ENCODE results near the gene MRI1. TPM values are rescaled to one million over a fixed set of nuclear protein-coding genes. Genes with fewer than 3 reads are reported as not detected.
A peak's percentile ranks its signal among the peaks of the same experiment; 100 is the strongest.
"Not testable (repeated sequence)": the region's sequence is repeated elsewhere in the genome, so short reads cannot be mapped to it uniquely, and the experiment has no call there.

Gene MRI1
- total RNA-seq, 1 donor from 2014 or later, result 46.7 TPM

- Mint-ChIP-seq H3K27me3 (no peaks in the 10 kb centered on the region), H3K4me1 (peaks cover 12% of the 10 kb centered on the region), H3K36me3 (ENCODE audit: low read depth) (no peaks in the 10 kb centered on the region), H3K9me3 (no peaks in the 10 kb centered on the region), H3K27ac (no peak overlapping the region), H3K4me3 (no peak overlapping the region)
- DNase-seq, result no peak
- intact Hi-C loops (cut with micrococcal nuclease), result no loop called here
These were observed 20.1 kb upstream of the MRI1 start for GRCh38 chr19:13744174-13744573.

DNA sequence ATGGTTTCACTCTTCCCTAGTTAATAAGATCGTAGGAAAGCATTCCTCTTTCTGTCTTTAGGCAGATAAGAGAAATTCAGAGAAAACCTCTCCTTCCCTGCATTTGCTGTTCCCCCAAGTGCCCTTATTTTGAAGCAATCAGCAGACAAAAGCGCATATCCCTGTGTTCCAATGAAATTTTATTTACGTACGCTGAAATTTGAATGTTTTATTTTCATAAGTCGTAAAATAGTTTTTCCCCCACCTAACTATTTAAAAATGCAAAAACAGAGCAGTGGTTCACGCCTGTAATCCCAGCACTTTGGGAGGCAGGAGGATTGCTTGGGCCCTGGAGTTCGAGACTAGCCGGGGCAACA, 17.2 kb upstream of the MRI1 start:
- peaks cover 17% of the 10 kb centered on the region for H3K4me1 Mint-ChIP-seq
- no peaks in the 10 kb centered on the region for H3K27me3 Mint-ChIP-seq
- peak overlapping the region; percentile 92 for H3K4me3 Mint-ChIP-seq
- H3K27ac Mint-ChIP-seq, result peak overlapping the region; percentile 92
- intact Hi-C loops (cut with micrococcal nuclease), result loop anchor here (1.0 kb wide), 2 partner anchors 16 to 27 kb away; partner anchors contain the start of gene C19orf53
- no peak for DNase-seq
- H3K36me3 Mint-ChIP-seq (ENCODE audit: low read depth), result peaks cover 9% of the 10 kb centered on the region
- no peaks in the 10 kb centered on the region for H3K9me3 Mint-ChIP-seq

DNA sequence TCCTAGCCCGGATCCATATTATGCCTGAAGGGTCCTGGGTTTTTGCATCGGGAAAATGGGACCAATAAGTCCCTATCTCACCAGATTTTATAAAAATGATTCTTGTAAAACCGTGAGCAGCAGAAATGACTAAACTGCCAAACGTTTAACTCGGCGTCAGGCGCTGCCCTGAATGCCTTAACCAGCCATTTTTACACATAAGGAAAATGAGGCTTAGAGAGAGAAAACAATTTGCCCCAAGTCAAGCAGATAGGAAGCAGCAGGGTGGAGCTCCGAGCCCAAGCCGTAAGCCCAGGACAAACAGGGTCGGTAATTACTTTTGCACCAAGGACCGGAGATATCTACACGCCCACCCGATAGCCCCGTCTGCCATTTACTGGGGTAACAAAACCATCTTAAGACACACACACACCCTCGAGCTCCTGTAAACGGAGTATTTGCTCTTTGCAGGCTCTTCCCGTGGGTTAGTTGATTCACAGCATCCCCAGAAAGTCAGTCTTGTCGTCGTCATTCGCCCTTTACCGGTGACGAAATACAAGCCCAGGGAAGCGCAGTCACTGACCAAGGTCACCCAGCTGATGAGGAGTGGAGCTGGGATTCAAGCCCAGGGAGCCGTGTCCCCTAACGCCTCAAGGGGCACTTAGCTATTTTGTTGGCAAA, 16.0 kb upstream of the MRI1 start:
- Mint-ChIP-seq H3K9me3 (no peaks in the 10 kb centered on the region), H3K27ac (peak overlapping the region; percentile 92), H3K4me3 (peak overlapping the region; percentile 92), H3K4me1 (peaks cover 17% of the 10 kb centered on the region), H3K27me3 (no peaks in the 10 kb centered on the region), H3K36me3 (ENCODE audit: low read depth) (peaks cover 16% of the 10 kb centered on the region)
- intact Hi-C loops (cut with micrococcal nuclease), result no loop called here
- DNase-seq, result peak; percentile 73

DNA sequence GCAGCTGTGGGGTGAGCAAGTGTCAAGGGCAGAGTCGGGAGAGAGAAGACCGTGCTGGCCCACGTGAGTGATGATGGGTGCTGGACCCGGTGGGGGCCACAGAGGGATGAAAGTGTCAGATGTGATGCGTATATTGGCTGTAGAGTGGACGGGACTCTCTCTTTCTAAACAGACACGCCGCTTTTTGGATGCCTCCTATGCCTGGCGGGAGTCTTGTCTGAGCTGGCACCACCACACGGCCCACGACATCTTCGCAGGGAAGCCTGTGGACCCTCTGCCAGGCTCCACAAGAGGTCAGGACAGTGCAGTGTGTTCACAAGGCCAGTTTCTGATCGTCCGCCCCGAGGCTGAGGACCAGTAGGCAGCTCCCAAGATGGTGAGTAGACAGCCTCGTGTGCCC, 12.9 kb upstream of the MRI1 start:
- peaks cover 32% of the 10 kb centered on the region for H3K36me3 Mint-ChIP-seq (ENCODE audit: low read depth)
- no peak overlapping the region for H3K4me3 Mint-ChIP-seq
- H3K9me3 Mint-ChIP-seq, result no peaks in the 10 kb centered on the region
- peaks cover 19% of the 10 kb centered on the region for H3K4me1 Mint-ChIP-seq
- DNase-seq, result no peak
- intact Hi-C loops (cut with micrococcal nuclease), result no loop called here
- no peak overlapping the region for H3K27ac Mint-ChIP-seq
- no peaks in the 10 kb centered on the region for H3K27me3 Mint-ChIP-seq

- H3K9me3 Mint-ChIP-seq; DNase-seq; H3K27ac Mint-ChIP-seq; H3K27me3 Mint-ChIP-seq; H3K4me3 Mint-ChIP-seq; intact Hi-C loops (cut with micrococcal nuclease): not testable (repeated sequence)
- Mint-ChIP-seq H3K36me3 (ENCODE audit: low read depth) (peaks cover 49% of the 10 kb centered on the region), H3K4me1 (peaks cover 12% of the 10 kb centered on the region)
These were observed 10.7 kb upstream of the MRI1 start for GRCh38 chr19:13753622-13754021.

GRCh38 chr19:13756210-13756609, 8.1 kb upstream of the MRI1 start:
- no peak for DNase-seq
- intact Hi-C loops (cut with micrococcal nuclease), result no loop called here
- no peaks in the 10 kb centered on the region for H3K9me3 Mint-ChIP-seq
- no peak overlapping the region for H3K4me3 Mint-ChIP-seq
- peaks cover 47% of the 10 kb centered on the region for H3K36me3 Mint-ChIP-seq (ENCODE audit: low read depth)
- no peaks in the 10 kb centered on the region for H3K27me3 Mint-ChIP-seq
- H3K27ac Mint-ChIP-seq, result no peak overlapping the region
- H3K4me1 Mint-ChIP-seq, result peaks cover 3% of the 10 kb centered on the region

- no peak overlapping the region for H3K27ac Mint-ChIP-seq
- no peaks in the 10 kb centered on the region for H3K9me3 Mint-ChIP-seq
- no peak overlapping the region for H3K4me3 Mint-ChIP-seq
- intact Hi-C loops (cut with micrococcal nuclease), result no loop called here
- DNase-seq, result no peak
- H3K36me3 Mint-ChIP-seq (ENCODE audit: low read depth), result peaks cover 47% of the 10 kb centered on the region
- H3K27me3 Mint-ChIP-seq, result no peaks in the 10 kb centered on the region
- peaks cover 2% of the 10 kb centered on the region for H3K4me1 Mint-ChIP-seq
These were observed 6.2 kb upstream of the MRI1 start for GRCh38 chr19:13757805-13758772.

DNA sequence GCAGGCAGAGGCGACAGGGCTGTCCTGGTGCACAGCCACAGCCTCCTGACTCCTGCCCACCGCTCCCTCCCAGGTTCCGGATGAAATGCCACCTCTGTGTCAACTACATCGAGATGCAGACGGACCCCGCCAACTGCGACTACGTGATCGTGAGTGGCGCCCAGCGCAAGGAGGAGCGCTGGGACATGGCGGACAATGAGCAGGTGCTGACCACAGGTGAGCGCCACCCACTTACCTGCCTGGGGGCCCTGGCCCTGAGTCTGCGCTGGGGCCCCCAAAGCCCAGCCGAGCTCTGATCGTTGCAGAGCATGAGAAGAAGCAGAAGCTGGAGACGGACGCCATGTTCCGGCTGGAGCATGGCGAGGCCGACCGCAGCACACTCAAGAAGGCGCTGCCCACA, 5.5 kb upstream of the MRI1 start:
- H3K27me3 Mint-ChIP-seq, result no peaks in the 10 kb centered on the region
- peaks cover 47% of the 10 kb centered on the region for H3K36me3 Mint-ChIP-seq (ENCODE audit: low read depth)

GRCh38 chr19:13761423-13761822, 2.9 kb upstream of the MRI1 start:
- no peak overlapping the region for H3K27ac Mint-ChIP-seq
- H3K4me1 Mint-ChIP-seq, result peaks cover 15% of the 10 kb centered on the region
- H3K4me3 Mint-ChIP-seq, result no peak overlapping the region
- intact Hi-C loops (cut with micrococcal nuclease), result no loop called here
- no peaks in the 10 kb centered on the region for H3K9me3 Mint-ChIP-seq
- no peak for DNase-seq
- peaks cover 41% of the 10 kb centered on the region for H3K36me3 Mint-ChIP-seq (ENCODE audit: low read depth)
- H3K27me3 Mint-ChIP-seq, result no peaks in the 10 kb centered on the region

More for the DNA sequence above, 5.5 kb upstream of the MRI1 start:
- Mint-ChIP-seq H3K4me1 (peaks cover 2% of the 10 kb centered on the region), H3K4me3 (no peak overlapping the region), H3K9me3 (no peaks in the 10 kb centered on the region), H3K27ac (no peak overlapping the region)
- intact Hi-C loops (cut with micrococcal nuclease), result no loop called here
- DNase-seq, result no peak

DNA sequence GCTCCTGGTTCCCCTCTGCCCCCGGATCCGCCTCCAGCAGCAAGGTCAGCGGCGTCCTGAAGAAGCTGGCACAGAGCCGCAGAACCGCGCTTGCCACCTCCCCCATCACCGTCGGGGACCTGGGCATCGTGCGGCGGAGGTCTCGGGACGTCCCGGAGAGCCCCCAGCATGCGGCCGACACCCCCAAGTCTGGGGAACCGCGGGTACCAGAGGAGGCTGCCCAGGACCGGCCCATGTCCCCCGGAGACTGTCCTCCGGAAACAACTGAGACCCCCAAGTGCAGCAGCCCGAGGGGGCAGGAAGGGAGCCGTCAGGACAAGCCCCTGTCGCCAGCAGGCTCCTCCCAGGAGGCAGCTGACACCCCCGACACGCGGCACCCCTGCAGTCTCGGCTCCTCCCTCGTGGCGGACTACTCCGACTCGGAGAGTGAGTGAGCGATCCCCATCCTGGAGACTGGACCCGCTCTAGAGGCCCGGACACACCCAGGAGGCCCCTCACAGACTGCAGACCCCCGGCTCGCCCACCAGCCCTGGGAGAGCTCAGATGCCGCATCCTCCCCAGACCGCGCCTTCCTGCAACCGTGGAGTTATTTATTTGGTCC, 1.6 kb upstream of the MRI1 start:
- no peak overlapping the region for H3K27ac Mint-ChIP-seq
- H3K36me3 Mint-ChIP-seq (ENCODE audit: low read depth), result peaks cover 32% of the 10 kb centered on the region
- H3K4me3 Mint-ChIP-seq, result no peak overlapping the region
- peaks cover 18% of the 10 kb centered on the region for H3K4me1 Mint-ChIP-seq
- no peak for DNase-seq
- no peaks in the 10 kb centered on the region for H3K9me3 Mint-ChIP-seq
- intact Hi-C loops (cut with micrococcal nuclease), result no loop called here
- no peaks in the 10 kb centered on the region for H3K27me3 Mint-ChIP-seq

- H3K36me3 Mint-ChIP-seq (ENCODE audit: low read depth), result peaks cover 30% of the 10 kb centered on the region
- H3K4me1 Mint-ChIP-seq, result peaks cover 18% of the 10 kb centered on the region
- H3K4me3 Mint-ChIP-seq, result peak overlapping the region; percentile 74
- no peaks in the 10 kb centered on the region for H3K27me3 Mint-ChIP-seq
- no peaks in the 10 kb centered on the region for H3K9me3 Mint-ChIP-seq
- peak overlapping the region; percentile 53 for H3K27ac Mint-ChIP-seq
- intact Hi-C loops (cut with micrococcal nuclease), result no loop called here
- DNase-seq, result no peak
These were observed 1.1 kb upstream of the MRI1 start for GRCh38 chr19:13763265-13763664.

DNA sequence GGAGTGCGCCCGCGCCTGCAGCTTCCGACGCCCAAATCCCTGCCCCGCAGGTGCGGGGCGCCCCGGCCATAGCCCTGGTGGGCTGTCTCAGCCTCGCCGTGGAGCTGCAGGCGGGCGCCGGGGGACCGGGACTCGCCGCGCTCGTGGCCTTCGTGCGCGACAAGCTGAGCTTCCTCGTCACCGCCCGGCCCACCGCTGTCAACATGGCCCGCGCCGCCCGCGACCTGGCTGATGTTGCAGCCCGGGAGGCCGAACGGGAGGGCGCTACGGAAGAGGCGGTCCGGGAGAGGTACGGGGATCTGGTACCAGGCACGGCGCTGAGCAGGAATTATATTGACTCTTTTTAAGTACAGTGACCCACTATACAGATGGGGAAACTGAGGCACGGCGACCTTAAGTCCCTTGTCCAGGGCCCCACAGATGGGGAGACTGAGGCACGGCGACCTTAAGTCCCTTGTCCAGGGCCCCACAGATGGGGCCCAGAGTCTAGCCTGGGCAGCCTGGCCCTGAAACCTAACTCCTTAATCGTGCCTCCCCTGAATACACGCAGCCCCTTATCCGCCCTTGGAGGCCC, 586 bp downstream of the MRI1 start:
- DNase-seq, result peak; percentile 84
- H3K27ac Mint-ChIP-seq, result peak overlapping the region; percentile 76
- intact Hi-C loops (cut with micrococcal nuclease), result no loop called here
- H3K9me3 Mint-ChIP-seq, result no peaks in the 10 kb centered on the region
- H3K4me3 Mint-ChIP-seq, result peak overlapping the region; percentile 92
- no peaks in the 10 kb centered on the region for H3K27me3 Mint-ChIP-seq
- peaks cover 18% of the 10 kb centered on the region for H3K4me1 Mint-ChIP-seq
- peaks cover 31% of the 10 kb centered on the region for H3K36me3 Mint-ChIP-seq (ENCODE audit: low read depth)

- Mint-ChIP-seq H3K9me3 (no peaks in the 10 kb centered on the region), H3K27ac (peak overlapping the region; percentile 76), H3K4me3 (peak overlapping the region; percentile 92), H3K27me3 (no peaks in the 10 kb centered on the region), H3K36me3 (ENCODE audit: low read depth) (peaks cover 33% of the 10 kb centered on the region), H3K4me1 (peaks cover 18% of the 10 kb centered on the region)
- DNase-seq, result no peak
- intact Hi-C loops (cut with micrococcal nuclease), result no loop called here
These were observed 1.2 kb downstream of the MRI1 start for GRCh38 chr19:13765395-13766094.

All from activated CD4-positive, alpha-beta T cell treated with anti-CD3 and anti-CD28 coated beads, Interleukin-2, amount 10 ng/mL, durations not matched to agents 24 days and 14 days (primary cell).